Esophagus muscularis mucosa (tissue), 4 donors: Measurements from ENCODE around the gene ATF6.

Experiments
- EP300 ChIP-seq: sonication (generic); formaldehyde crosslinking; IDR thresholded peaks from one replicate; pipeline ENCODE4 v1.6.1; 2017; ENCODE audit warnings: antibody characterized with exemption
- POLR2A ChIP-seq: fragments of 450-650 bp; IDR thresholded peaks from one replicate; pipeline ENCODE4 v1.6.1; 2017; ENCODE audit warnings: antibody characterized with exemption, moderate library complexity, mild to moderate bottlenecking, low read depth
- POLR2AphosphoS5 ChIP-seq, 2 donors: sonication (generic); formaldehyde crosslinking; IDR thresholded peaks; one replicate each; pipeline ENCODE4 v1.6.1; 2017; ENCODE audit warnings: antibody characterized with exemption in 2 of 2
- TF ChIP-seq, protein P1 (sequence below), 3 experiments: fragments of 200-600 bp in 2 of 3; fragments of 450-650 bp in 1 of 3; sonication (generic) in 2 of 3; IDR thresholded peaks; one replicate each; pipeline ENCODE4 v1.5.1; 2017 to 2019; ENCODE audit warnings: antibody characterized with exemption in 3 of 3, mild to moderate bottlenecking in 2 of 3, moderate library complexity in 1 of 3

DNA sequence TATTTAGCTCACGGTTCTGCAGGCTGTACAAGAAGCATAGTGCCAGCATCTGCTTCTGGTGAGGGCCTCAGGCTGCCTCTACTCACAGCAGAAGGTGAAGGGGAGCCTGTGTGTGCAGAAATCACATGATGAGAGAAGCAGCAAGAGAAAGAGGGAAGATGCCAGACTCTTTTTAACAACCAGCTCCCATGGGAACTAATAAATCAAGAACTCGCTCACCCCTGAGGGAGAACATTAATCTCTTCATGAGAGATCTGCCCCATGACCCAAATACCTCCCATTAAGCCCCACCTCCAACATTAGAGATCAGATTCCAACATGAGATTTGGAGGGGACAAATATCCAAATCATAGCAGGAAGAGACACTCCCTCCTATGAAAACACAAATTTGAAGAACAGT, 183.4 kb downstream of the ATF6 start:
- TF ChIP-seq, protein P1, sequence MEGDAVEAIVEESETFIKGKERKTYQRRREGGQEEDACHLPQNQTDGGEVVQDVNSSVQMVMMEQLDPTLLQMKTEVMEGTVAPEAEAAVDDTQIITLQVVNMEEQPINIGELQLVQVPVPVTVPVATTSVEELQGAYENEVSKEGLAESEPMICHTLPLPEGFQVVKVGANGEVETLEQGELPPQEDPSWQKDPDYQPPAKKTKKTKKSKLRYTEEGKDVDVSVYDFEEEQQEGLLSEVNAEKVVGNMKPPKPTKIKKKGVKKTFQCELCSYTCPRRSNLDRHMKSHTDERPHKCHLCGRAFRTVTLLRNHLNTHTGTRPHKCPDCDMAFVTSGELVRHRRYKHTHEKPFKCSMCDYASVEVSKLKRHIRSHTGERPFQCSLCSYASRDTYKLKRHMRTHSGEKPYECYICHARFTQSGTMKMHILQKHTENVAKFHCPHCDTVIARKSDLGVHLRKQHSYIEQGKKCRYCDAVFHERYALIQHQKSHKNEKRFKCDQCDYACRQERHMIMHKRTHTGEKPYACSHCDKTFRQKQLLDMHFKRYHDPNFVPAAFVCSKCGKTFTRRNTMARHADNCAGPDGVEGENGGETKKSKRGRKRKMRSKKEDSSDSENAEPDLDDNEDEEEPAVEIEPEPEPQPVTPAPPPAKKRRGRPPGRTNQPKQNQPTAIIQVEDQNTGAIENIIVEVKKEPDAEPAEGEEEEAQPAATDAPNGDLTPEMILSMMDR (IDR thresholded peaks at IDR 0.05) = no peak
- TF ChIP-seq POLR2A (no peak), POLR2AphosphoS5 (IDR thresholded peaks at IDR 0.05) (no peak), EP300 (no peak)
